ENCODE measurements around the gene CHST15. TPM values are rescaled to one million over a fixed set of nuclear protein-coding genes. Genes with fewer than 3 reads are reported as not detected.

CHST15 gene
- total and polyA plus RNA-seq, 2 experiments from 2014 or later = 0.06 to 0.11 TPM

GRCh38 chr10:124131172-124131571 lies 37.8 kb upstream of the CHST15 start:
- Histone ChIP-seq H3K9me3 (ENCODE audit: low read depth) (no peaks in the 10 kb centered on the region), H3F3A (ENCODE audit: insufficient read depth) (no peaks in the 10 kb centered on the region), H3K36me3 (ENCODE audit: low read depth) (no peaks in the 10 kb centered on the region), H3K4me1 (ENCODE audit: insufficient read depth) (no peaks in the 10 kb centered on the region), H2AFZ (no peak overlapping the region), H3K9ac (no peak overlapping the region), H3K79me2 (ENCODE audit: insufficient read depth) (no peaks in the 10 kb centered on the region), H3K4me2 (ENCODE audit: unreplicated experiment) (no peak overlapping the region), H3K27me3 (replicated peaks; ENCODE audit: insufficient read depth) (no peaks in the 10 kb centered on the region), H3K4me3 (no peak overlapping the region), H3K27ac (no peak overlapping the region), H4K20me1 (ENCODE audit: insufficient read depth) (no peaks in the 10 kb centered on the region), H3K9me2 (ENCODE audit: insufficient read depth) (no peaks in the 10 kb centered on the region)
- 45 to 47% methylated on average over 9 of the region's 9 CpGs for WGBS, 2 experiments (ENCODE audit: low coverage in 1 of 2, low lambda C conversion rate in 2 of 2, missing lambda C conversion rate in 2 of 2)
- in situ Hi-C loops (cut with MboI) = no loop called here
- no peak for TF ChIP-seq EZH2phosphoT487 (IDR thresholded peaks at IDR 0.05; ENCODE audit: insufficient read depth, low read depth)
- no peak for TF ChIP-seq EZH2 (IDR thresholded peaks at IDR 0.05; ENCODE audit: insufficient read depth, poor library complexity, severe bottlenecking)
- DNase-seq = no peak

- DNase-seq = no peak
- Histone ChIP-seq H3K27ac (no peak overlapping the region), H4K20me1 (ENCODE audit: insufficient read depth) (no peaks in the 10 kb centered on the region), H3K27me3 (replicated peaks; ENCODE audit: insufficient read depth) (no peaks in the 10 kb centered on the region), H3K4me3 (no peak overlapping the region), H3K79me2 (ENCODE audit: insufficient read depth) (no peaks in the 10 kb centered on the region), H3K4me1 (ENCODE audit: insufficient read depth) (no peaks in the 10 kb centered on the region), H3K9ac (no peak overlapping the region), H3K4me2 (ENCODE audit: unreplicated experiment) (no peak overlapping the region), H3K36me3 (ENCODE audit: low read depth) (no peaks in the 10 kb centered on the region), H3K9me2 (ENCODE audit: insufficient read depth) (no peaks in the 10 kb centered on the region), H3F3A (ENCODE audit: insufficient read depth) (no peaks in the 10 kb centered on the region), H3K9me3 (ENCODE audit: low read depth) (no peaks in the 10 kb centered on the region), H2AFZ (no peak overlapping the region)
- TF ChIP-seq EZH2phosphoT487 (IDR thresholded peaks at IDR 0.05; ENCODE audit: insufficient read depth, low read depth) (no peak), EZH2 (IDR thresholded peaks at IDR 0.05; ENCODE audit: insufficient read depth, poor library complexity, severe bottlenecking) (no peak)
- in situ Hi-C loops (cut with MboI) = no loop called here
- WGBS, 2 experiments (ENCODE audit: low coverage in 1 of 2, low lambda C conversion rate in 2 of 2, missing lambda C conversion rate in 2 of 2) = 26 to 32% methylated on average over 6 of the region's 7 CpGs
These were observed 37.0 kb upstream of the CHST15 start for GRCh38 chr10:124130198-124130900.

DNA sequence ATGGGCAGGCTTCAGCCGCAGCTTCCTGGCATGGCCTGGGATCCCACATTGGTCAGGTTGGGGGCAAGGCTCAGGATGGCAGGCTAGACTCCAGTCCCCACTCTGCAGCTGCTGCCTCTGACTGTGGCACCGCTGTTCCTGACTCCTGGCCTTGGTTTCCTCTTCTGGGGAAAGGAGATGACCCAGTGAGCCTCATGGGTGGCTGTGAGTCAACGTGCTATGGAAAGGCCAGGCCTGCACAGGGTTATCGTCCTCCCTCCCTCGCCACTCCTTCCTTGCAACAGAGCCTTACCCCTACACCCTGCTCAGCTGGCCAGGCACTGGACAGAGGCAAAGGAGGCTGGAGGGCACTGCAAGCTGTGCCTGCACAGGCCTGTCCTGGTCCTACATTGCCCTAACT lies 36.1 kb upstream of the CHST15 start:
- TF ChIP-seq EZH2phosphoT487 (IDR thresholded peaks at IDR 0.05; ENCODE audit: insufficient read depth, low read depth) (no peak), EZH2 (IDR thresholded peaks at IDR 0.05; ENCODE audit: insufficient read depth, poor library complexity, severe bottlenecking) (no peak)
- Histone ChIP-seq H3K9me3 (ENCODE audit: low read depth) (no peaks in the 10 kb centered on the region), H3K27ac (no peak overlapping the region), H3K79me2 (ENCODE audit: insufficient read depth) (no peaks in the 10 kb centered on the region), H3K4me3 (no peak overlapping the region), H3K36me3 (ENCODE audit: low read depth) (no peaks in the 10 kb centered on the region), H3K4me2 (ENCODE audit: unreplicated experiment) (no peak overlapping the region), H2AFZ (no peak overlapping the region), H3K9me2 (ENCODE audit: insufficient read depth) (no peaks in the 10 kb centered on the region), H3F3A (ENCODE audit: insufficient read depth) (no peaks in the 10 kb centered on the region), H3K9ac (no peak overlapping the region), H3K27me3 (replicated peaks; ENCODE audit: insufficient read depth) (no peaks in the 10 kb centered on the region), H4K20me1 (ENCODE audit: insufficient read depth) (no peaks in the 10 kb centered on the region), H3K4me1 (ENCODE audit: insufficient read depth) (no peaks in the 10 kb centered on the region)
- DNase-seq = no peak
- in situ Hi-C loops (cut with MboI) = no loop called here
- 44 to 47% methylated on average over 5 of the region's 5 CpGs for WGBS, 2 experiments (ENCODE audit: low coverage in 1 of 2, low lambda C conversion rate in 2 of 2, missing lambda C conversion rate in 2 of 2)

DNA sequence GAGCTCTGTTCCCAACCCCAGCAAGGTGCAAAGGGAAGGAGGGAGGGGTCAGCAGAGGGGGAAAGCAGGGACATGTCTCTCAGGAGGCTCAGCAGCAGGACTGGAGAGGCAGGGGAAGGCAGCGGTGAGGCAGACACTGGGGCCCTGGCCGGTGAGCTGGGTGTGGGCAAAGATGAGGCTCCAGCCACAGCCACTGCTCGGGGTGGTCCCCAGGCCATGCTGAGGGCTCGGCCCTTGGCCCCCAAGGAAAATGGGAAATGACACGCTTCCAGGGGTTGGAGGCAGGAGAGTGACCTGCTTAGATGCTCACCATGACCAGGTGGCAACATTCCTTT lies 35.4 kb upstream of the CHST15 start:
- Histone ChIP-seq H3K36me3 (ENCODE audit: low read depth) (no peaks in the 10 kb centered on the region), H3K9me3 (ENCODE audit: low read depth) (no peaks in the 10 kb centered on the region), H2AFZ (no peak overlapping the region), H3K4me3 (no peak overlapping the region), H3K27ac (no peak overlapping the region), H3F3A (ENCODE audit: insufficient read depth) (no peaks in the 10 kb centered on the region), H3K4me1 (ENCODE audit: insufficient read depth) (no peaks in the 10 kb centered on the region), H3K79me2 (ENCODE audit: insufficient read depth) (no peaks in the 10 kb centered on the region), H4K20me1 (ENCODE audit: insufficient read depth) (no peaks in the 10 kb centered on the region), H3K27me3 (replicated peaks; ENCODE audit: insufficient read depth) (no peaks in the 10 kb centered on the region), H3K4me2 (ENCODE audit: unreplicated experiment) (no peak overlapping the region), H3K9ac (no peak overlapping the region), H3K9me2 (ENCODE audit: insufficient read depth) (no peaks in the 10 kb centered on the region)
- DNase-seq = no peak
- 47 to 49% methylated on average over 5 of the region's 5 CpGs for WGBS, 2 experiments (ENCODE audit: low coverage in 1 of 2, low lambda C conversion rate in 2 of 2, missing lambda C conversion rate in 2 of 2)
- in situ Hi-C loops (cut with MboI) = no loop called here
- no peak for TF ChIP-seq EZH2phosphoT487 (IDR thresholded peaks at IDR 0.05; ENCODE audit: insufficient read depth, low read depth)
- no peak for TF ChIP-seq EZH2 (IDR thresholded peaks at IDR 0.05; ENCODE audit: insufficient read depth, poor library complexity, severe bottlenecking)
